GM18951 (cell line): ENCODE data around the gene TFPI2.

Experiments used
- POLR2A ChIP-seq: IDR thresholded peaks from 4 replicates; pipeline ENCODE4 v1.6.1; 2011; ENCODE audit warnings: mild to moderate bottlenecking; ENCODE audit not compliant: insufficient read length, insufficient read depth; ENCODE audit errors: extremely low read depth
- in situ Hi-C: fragments of 300-500 bp; cut with MboI; formaldehyde crosslinking; loops from one replicate; pipeline ENCODE4 v1.12.0; 2022; ENCODE audit warnings: low sequenced_read_pairs, mixed read lengths, inconsistent platforms; ENCODE audit not compliant: unreplicated experiment

Gene TFPI2

GRCh38 chr7:93890464-93891068 is at the start of gene TFPI2:
Gene TFPI2 (minus strand): TSS chr7:93890753. CDS start chr7:93890678, 75 bp downstream.
- no peak for TF ChIP-seq POLR2A
- in situ Hi-C loops: no loop called here

GRCh38 chr7:93938293-93938692 is 47.7 kb upstream of the TFPI2 start:
- TF ChIP-seq POLR2A: no peak
- in situ Hi-C loops: no loop called here

DNA sequence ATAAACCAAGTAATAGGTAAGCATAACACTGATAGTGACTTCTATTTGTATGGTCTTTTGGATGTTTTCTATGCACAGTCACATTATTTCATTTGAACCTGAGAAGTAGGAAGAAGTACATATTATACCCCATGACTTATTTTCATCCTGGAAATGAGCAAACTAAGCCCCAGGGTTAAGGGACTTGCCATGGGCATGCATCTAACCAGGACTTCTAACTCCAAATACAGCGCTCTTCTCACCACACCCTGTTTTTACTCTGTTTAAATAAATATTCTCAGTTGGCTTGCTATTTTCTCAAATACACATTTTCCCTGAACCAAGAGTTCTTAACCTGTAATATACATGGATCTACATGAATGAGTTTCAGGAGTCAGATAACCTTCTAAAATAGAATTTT is 47.3 kb upstream of the TFPI2 start:
- no peak for TF ChIP-seq POLR2A
- in situ Hi-C loops: no loop called here

DNA sequence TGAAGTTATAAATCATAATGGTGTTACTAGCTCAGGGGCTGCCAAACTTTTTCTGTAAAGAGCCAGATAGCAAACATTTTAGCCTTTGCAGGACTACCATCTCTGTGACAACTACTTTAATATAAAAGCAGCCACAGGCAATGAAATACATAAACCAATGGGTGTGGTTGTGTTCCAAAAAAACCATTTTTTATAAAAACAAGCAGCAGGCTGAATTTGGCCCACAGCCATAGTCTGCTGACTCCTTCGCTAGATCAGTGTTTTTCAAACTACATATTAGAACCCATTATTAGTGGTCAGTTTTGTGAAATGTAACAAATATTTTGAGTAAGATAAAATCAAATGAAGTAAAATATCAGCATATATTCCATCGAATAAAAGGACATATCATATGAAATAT is 44.5 kb upstream of the TFPI2 start:
- no peak for TF ChIP-seq POLR2A
- in situ Hi-C loops: no loop called here

DNA sequence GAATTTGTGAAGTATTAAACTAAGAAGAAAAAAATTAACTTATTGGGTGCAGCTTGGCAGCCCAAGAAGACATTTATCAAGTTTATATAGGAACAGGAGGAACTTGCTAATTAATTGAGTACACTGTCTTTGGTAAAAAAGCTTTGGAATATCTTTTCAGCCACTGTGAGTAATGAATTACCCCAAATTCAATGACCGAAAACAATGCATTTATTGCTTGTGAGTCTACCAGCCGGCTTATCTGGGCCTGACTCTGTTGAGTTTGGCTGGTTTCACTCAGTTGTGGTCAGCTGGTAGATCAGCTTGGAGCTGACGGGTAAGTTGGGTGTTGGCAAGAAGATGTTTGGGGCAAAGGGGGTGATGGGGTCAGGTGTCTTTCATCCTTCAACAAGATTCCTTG is 42.6 kb upstream of the TFPI2 start:
- no peak for TF ChIP-seq POLR2A
- in situ Hi-C loops: no loop called here

DNA sequence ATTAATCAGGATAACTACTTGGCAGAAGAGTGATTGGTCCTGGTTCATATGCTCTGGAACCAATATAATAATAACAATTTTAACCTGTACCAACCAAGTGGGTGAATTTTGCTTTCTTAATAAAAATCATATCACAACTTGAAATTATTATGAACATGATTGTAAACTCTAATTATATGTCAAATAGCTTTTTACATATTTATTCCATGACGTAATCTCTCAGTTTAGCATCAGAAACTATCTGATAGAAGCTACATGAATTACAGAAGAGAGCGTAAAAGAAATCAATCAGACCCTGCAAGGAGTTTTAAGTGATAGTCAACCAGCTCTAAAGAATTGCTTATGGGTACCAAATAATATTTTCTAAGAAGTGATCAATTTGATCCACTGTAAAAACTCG is 41.1 kb upstream of the TFPI2 start:
- no peak for TF ChIP-seq POLR2A
- in situ Hi-C loops: no loop called here

DNA sequence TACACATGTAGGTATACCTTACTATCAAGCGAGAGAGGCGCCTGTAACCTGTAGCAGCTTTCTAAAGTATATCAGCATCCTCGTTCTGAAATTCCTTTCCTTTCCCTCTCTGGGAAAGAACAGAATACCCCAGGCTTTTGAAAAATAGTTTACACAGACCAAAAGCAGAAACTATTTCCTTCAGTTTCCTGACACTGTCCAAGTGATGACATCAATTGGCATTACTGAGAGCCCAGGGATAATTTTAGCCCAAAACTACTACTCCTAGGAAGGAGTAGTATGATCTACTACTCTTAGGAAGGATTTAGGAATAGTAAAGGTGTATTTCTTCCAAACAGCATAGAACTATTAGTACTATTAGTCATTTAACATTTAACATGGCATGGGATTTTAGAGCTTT is 37.0 kb upstream of the TFPI2 start:
- in situ Hi-C loops: no loop called here
- no peak for TF ChIP-seq POLR2A

DNA sequence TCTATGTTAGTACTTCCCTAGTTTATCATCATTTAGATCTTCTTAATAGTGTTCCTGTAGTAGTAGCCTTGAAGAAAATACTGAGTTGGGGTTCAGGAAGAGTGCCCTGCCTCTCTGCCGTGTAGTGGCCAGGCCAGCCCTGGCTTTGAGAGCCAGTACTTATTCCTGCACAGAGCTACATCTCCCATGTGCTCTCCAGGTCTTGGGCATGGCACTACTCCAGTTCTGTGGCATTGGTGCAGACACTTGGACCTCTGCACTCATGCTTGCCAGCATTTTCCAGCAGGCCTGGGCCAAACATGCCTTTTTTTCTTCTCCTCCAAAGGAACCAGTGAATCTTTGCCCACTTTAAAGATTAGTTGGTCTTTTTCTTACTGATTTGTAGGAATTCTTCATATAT is 36.2 kb upstream of the TFPI2 start:
- in situ Hi-C loops: no loop called here

DNA sequence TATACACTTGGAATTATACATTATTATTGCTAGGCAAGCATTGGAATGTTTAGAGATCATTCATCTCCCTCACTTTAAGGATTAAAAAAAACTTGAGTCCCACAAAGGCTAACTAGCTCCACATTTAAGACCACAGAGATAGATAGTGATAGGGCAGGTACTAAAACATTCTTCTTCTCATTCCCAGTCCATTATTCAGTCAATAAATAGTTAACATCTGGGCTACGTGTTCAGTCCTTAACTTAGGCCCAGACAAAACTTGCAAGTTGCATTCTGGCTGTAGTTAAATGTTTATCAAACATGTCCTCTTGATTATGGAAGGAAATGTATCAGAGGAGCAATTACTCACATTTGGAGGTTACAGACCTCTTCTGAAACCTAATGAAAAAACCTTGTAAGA is 33.4 kb upstream of the TFPI2 start:
- no peak for TF ChIP-seq POLR2A
- in situ Hi-C loops: loop anchor here (25.0 kb wide), 1 partner anchor 463 kb away; the partner anchor contains the start of gene COL1A2

More for the DNA sequence above, 36.2 kb upstream of the TFPI2 start:
- TF ChIP-seq POLR2A: no peak

DNA sequence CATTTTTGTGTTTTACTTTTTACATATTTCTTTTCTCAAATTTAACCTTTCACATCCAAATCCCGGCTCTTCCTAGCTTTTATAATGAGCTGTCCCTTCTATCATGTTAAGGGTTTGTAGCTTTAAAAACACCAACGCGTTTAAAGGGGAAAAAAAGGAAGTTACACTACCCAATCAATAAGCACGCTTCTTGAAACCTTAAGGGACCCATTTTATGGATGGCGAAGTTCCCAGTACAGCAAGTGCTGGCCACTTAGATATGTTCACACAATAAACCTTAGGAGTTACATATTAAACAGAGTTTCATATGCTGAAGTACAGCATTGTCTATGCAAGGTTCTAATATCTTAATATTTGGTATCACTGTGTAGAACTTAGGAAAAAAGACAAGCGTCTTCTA is 32.7 kb upstream of the TFPI2 start:
- TF ChIP-seq POLR2A: no peak
- in situ Hi-C loops: loop anchor here (25.0 kb wide), 1 partner anchor 464 kb away; the partner anchor contains the start of gene COL1A2

- TF ChIP-seq POLR2A: peak; percentile 23
- in situ Hi-C loops: loop anchor here (25.0 kb wide), 1 partner anchor 465 kb away; the partner anchor contains the start of gene COL1A2
These were observed 31.3 kb upstream of the TFPI2 start, which contains the start of gene GNG11 for GRCh38 chr7:93921607-93922566. Gene GNG11 (plus strand): TSS chr7:93921735. CDS start chr7:93922138, 403 bp downstream.

- in situ Hi-C loops: loop anchor here (25.0 kb wide), 1 partner anchor 466 kb away; the partner anchor contains the start of gene COL1A2
- no peak for TF ChIP-seq POLR2A
These were observed 30.6 kb upstream of the TFPI2 start for GRCh38 chr7:93921186-93921585.

GRCh38 chr7:93920496-93921182 is 30.1 kb upstream of the TFPI2 start:
- in situ Hi-C loops: loop anchor here (25.0 kb wide), 1 partner anchor 467 kb away; the partner anchor contains the start of gene COL1A2
- no peak for TF ChIP-seq POLR2A

DNA sequence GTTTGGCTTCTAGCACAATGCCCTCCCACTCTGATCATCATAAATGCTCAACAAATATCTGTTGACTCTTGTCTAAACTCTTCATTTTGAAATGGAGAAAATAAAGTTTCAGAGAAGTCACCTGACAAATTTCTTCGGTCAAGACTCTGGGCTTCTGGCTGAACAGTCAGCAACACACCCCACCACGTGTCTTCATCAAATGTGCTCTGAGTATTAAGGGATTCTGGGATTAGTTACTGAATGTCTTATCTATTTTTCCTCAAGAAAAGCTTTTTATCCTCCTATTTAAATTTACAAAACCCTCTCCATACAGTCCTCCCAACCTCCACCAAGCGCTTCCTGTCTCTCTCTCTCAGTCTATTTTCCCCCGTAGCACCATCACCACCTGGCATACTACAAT is 25.8 kb upstream of the TFPI2 start:
- in situ Hi-C loops: loop anchor here (10.0 to 25.0 kb wide), 2 partner anchors 168 to 471 kb away; partner anchors contain the start of gene COL1A2

DNA sequence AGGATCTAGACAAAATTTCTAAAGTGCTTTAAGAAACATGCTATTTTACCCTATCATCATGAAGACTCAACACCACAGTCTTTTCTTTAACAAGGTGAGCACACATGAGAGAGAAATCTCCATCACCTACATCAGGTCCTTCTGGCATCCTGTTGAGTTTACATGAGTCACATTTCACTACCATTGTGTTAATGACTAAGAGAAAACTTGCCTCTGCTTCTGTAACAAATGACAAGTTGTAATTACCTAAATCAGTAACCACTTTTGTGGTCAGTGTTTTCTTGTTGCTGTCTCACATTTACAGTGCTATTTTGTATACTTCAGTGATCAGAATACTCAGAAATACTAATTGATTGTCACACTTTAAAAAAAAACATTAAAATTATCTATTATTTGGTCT is 25.3 kb upstream of the TFPI2 start:
- in situ Hi-C loops: loop anchor here (10.0 to 25.0 kb wide), 2 partner anchors 169 to 471 kb away; partner anchors contain the start of gene COL1A2

DNA sequence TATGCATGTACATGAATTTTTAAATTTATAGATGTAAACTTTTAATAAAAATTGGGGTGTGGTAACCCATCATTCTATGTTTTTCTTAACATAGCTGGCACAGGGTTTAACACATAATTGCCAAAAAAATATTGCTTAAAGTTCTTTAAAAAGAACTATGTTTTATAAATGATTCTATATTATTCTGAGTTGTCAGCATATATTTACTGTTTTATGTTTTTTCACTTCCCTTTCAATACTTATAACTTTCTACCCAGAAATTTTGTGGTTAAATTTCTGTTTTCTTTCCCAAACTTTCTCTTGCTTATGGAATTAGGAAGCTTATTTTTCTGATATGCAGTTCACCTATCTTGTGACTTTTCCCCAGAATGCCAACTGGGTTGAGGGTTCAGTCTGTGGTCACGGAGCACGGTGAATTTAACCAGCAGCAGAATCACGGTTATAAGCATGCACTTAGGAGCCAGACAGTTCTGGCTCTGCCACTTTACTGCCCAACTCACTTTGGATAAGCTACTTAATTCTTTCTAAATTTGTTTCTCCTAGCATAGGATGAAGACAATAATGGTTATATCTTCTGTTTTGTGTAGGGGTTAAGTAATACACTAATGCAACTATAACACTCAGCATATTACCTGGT is 24.8 kb upstream of the TFPI2 start:
- in situ Hi-C loops: loop anchor here (10.0 to 25.0 kb wide), 2 partner anchors 169 to 472 kb away; partner anchors contain the start of gene COL1A2
